HEK293T (cell line): Measurements from ENCODE around the gene KIAA1549.

Experiments used
- ARNT ChIP-seq: fragments of 450-650 bp; IDR thresholded peaks from 2 replicates; pipeline ENCODE4 v1.6.1; 2017; ENCODE audit warnings: mild to moderate bottlenecking
- BHLHE40 ChIP-seq: fragments of 450-650 bp; IDR thresholded peaks from 2 replicates; pipeline ENCODE4 v1.6.1; 2016; ENCODE audit warnings: mild to moderate bottlenecking, moderate library complexity, borderline replicate concordance
- CTBP1 ChIP-seq: fragments of 450-650 bp; IDR thresholded peaks from 2 replicates; pipeline ENCODE4 v1.6.1; 2016; ENCODE audit warnings: borderline replicate concordance
- ELF4 ChIP-seq: fragments of 450-650 bp; IDR thresholded peaks from 2 replicates; pipeline ENCODE4 v1.6.1; 2017; ENCODE audit warnings: antibody characterized with exemption
- FOXA1 ChIP-seq: fragments of 450-650 bp; IDR thresholded peaks from 2 replicates; pipeline ENCODE4 v1.6.1; 2016; ENCODE audit warnings: mild to moderate bottlenecking
- FOXK2 ChIP-seq: fragments of 450-650 bp; IDR thresholded peaks from 2 replicates; pipeline ENCODE4 v1.6.1; 2016; ENCODE audit warnings: mild to moderate bottlenecking
- FOXM1 ChIP-seq: fragments of 450-650 bp; IDR thresholded peaks from 2 replicates; pipeline ENCODE4 v1.6.1; 2017; ENCODE audit warnings: mild to moderate bottlenecking, borderline replicate concordance
- HDGF ChIP-seq: fragments of 450-650 bp; IDR thresholded peaks from 2 replicates; pipeline ENCODE4 v1.6.1; 2017; ENCODE audit warnings: antibody characterized with exemption, borderline replicate concordance
- L3MBTL2 ChIP-seq: fragments of 450-650 bp; conservative IDR thresholded peaks from 2 replicates; pipeline ENCODE4 v1.6.1; 2016; ENCODE audit warnings: mild to moderate bottlenecking
- NFRKB ChIP-seq: fragments of 450-650 bp; IDR thresholded peaks from 2 replicates; pipeline ENCODE4 v1.6.1; 2016; ENCODE audit warnings: mild to moderate bottlenecking, moderate library complexity
- SP1 ChIP-seq: fragments of 450-650 bp; IDR thresholded peaks from 2 replicates; pipeline ENCODE4 v1.6.1; 2017
- SUZ12 ChIP-seq: fragments of 450-650 bp; IDR thresholded peaks from 2 replicates; pipeline ENCODE4 v1.6.1; 2016; ENCODE audit warnings: mild to moderate bottlenecking
- TARDBP ChIP-seq: fragments of 450-650 bp; IDR thresholded peaks from 2 replicates; pipeline ENCODE4 v1.6.1; 2016
- ZNF384 ChIP-seq: fragments of 450-650 bp; IDR thresholded peaks from 2 replicates; pipeline ENCODE4 v1.6.1; 2016

DNA sequence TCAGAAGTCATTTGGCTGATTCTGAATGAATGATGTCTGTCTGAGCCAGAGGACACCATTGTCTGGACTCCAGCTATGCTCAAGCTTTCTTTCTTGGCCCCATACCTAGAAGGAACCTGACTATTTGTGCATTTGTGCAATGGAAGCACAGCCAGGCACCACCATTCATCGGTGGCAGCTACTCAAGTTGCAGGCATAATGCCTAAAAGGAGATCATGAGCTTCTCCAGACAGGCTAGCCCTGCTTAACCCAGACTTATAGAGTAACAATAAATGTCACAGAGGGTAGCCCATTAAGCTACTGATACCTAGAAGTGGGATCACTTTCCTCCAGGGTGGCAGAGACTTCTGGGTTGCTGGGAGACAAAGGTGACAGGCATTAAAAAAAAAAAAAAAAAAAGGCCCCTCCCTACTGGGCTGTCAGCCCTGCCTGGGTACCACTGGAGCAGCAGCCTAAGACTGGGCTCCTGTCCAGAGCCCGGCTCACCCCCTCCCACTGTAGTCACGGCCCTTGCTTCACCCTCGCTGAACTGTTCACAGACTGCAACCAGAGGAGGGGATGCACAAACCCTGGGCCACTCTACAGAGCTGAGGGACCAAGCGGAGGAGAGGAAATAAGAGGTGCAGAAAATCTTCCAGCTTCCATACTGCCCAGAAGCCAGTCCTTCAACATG is 107.8 kb downstream of the KIAA1549 start:
- TF ChIP-seq SP1 (no peak), FOXA1 (no peak), ZNF384 (no peak), HDGF (no peak), TARDBP (no peak), FOXM1 (no peak), SUZ12 (no peak), ELF4 (no peak), ARNT (no peak), BHLHE40 (no peak), NFRKB (no peak), CTBP1 (no peak), L3MBTL2 (no peak), FOXK2 (no peak)
